Thymus (tissue), 11 donors: ENCODE data around the gene PRKAG3. TPM values are rescaled to one million over a fixed set of nuclear protein-coding genes. Genes with fewer than 3 reads are reported as not detected.

ENCODE experiments used
- DNase-seq, 9 donors: peaks; one replicate each; pipeline ENCODE4 v3.0.0-alpha.2; 2013; ENCODE audit warnings: low spot score in 9 of 9, low read depth in 6 of 9, missing footprints in 1 of 9
- H3K27ac ChIP-seq, 2 donors: one replicate each; pipeline ENCODE4 v1.5.1; 2013; ENCODE audit warnings: control low read depth in 1 of 2, low read depth in 1 of 2, low read length in 1 of 2, mild to moderate bottlenecking in 1 of 2, moderate library complexity in 1 of 2
- H3K27me3 ChIP-seq, 2 donors: one replicate each; pipeline ENCODE4 v1.5.1; 2013; ENCODE audit warnings: low read length in 1 of 2; ENCODE audit not compliant: control insufficient read depth in 2 of 2, insufficient read depth in 1 of 2
- H3K36me3 ChIP-seq, 2 donors: one replicate each; pipeline ENCODE4 v1.5.1; 2013; ENCODE audit warnings: low read length in 1 of 2, mild to moderate bottlenecking in 1 of 2, moderate library complexity in 1 of 2; ENCODE audit not compliant: control insufficient read depth in 2 of 2, insufficient read depth in 2 of 2
- H3K4me1 ChIP-seq, 2 donors: one replicate each; pipeline ENCODE4 v1.5.1; 2013; ENCODE audit warnings: low read length in 2 of 2; ENCODE audit not compliant: control insufficient read depth in 2 of 2, insufficient read depth in 2 of 2
- H3K4me3 ChIP-seq, 2 donors: one replicate each; pipeline ENCODE4 v1.5.1; 2013; ENCODE audit warnings: low read length in 2 of 2, control low read depth in 1 of 2, mild to moderate bottlenecking in 1 of 2
- H3K9me3 ChIP-seq, 2 donors: one replicate each; pipeline ENCODE4 v1.5.1; 2013; ENCODE audit warnings: low read length in 1 of 2, mild to moderate bottlenecking in 1 of 2; ENCODE audit not compliant: control insufficient read depth in 2 of 2, insufficient read depth in 1 of 2
- WGBS: extraction: QIAGEN DNeasy Blood & Tissue Kit; methylation state at CpG from one replicate; pipeline ENCODE4 v1.1.7; 2013; 5-methylcytosine and 5-hydroxymethylcytosine counted together
- polyA plus RNA-seq: library from polyadenylated mRNA; stranded (reverse); fragments of 200-250 nt; gene quantifications from one replicate; pipeline ENCODE4 v1.2.3, GENCODE V29; 2013
- total RNA-seq: library from RNA; stranded (reverse); fragments of 120-200 nt; gene quantifications from one replicate; pipeline ENCODE4 v1.2.4, GENCODE V29; 2013
- donor health status: healthy.

Gene PRKAG3
- total and polyA plus RNA-seq, 2 donors: 0.07 TPM; not detected in 1

GRCh38 chr2:218833023-218833609, 1.5 kb upstream of the PRKAG3 start:
- H3K9me3 ChIP-seq: no peaks in the 10 kb centered on the region
- no peak for DNase-seq
- WGBS: 89% methylated on average over 4 of the region's 4 CpGs
- no peaks in the 10 kb centered on the region for H3K36me3 ChIP-seq
- H3K4me1 ChIP-seq: no peaks in the 10 kb centered on the region
- H3K27me3 ChIP-seq: peaks cover 0 to 25% of the 10 kb centered on the region in 2 donors
- H3K27ac ChIP-seq: no peak overlapping the region
- H3K4me3 ChIP-seq: no peak overlapping the region

- no peak for DNase-seq
- Histone ChIP-seq H3K36me3 (no peaks in the 10 kb centered on the region), H3K9me3 (no peaks in the 10 kb centered on the region), H3K4me3 (no peak overlapping the region), H3K4me1 (no peaks in the 10 kb centered on the region), H3K27me3 (peaks cover 0 to 27% of the 10 kb centered on the region in 2 donors), H3K27ac (no peak overlapping the region)
- 87% methylated on average over 3 of the region's 3 CpGs for WGBS
Observed at GRCh38 chr2:218832520-218832919, 917 bp upstream of the PRKAG3 start.

- Histone ChIP-seq H3K27ac (no peak overlapping the region), H3K27me3 (peaks cover 0 to 26% of the 10 kb centered on the region in 2 donors)
- no peak for DNase-seq
Observed at GRCh38 chr2:218832081-218832480, 478 bp upstream of the PRKAG3 start.

GRCh38 chr2:218830526-218831306, 887 bp downstream of the PRKAG3 start:
- H3K4me3 ChIP-seq: no peak overlapping the region
- WGBS: 86% methylated on average over 3 of the region's 3 CpGs
- peaks cover 0 to 26% of the 10 kb centered on the region in 2 donors for H3K27me3 ChIP-seq
- no peaks in the 10 kb centered on the region for H3K36me3 ChIP-seq
- H3K27ac ChIP-seq: no peak overlapping the region
- no peak for DNase-seq
- no peaks in the 10 kb centered on the region for H3K9me3 ChIP-seq
- H3K4me1 ChIP-seq: no peaks in the 10 kb centered on the region

More at GRCh38 chr2:218832081-218832480, 478 bp upstream of the PRKAG3 start:
- Histone ChIP-seq H3K4me1 (no peaks in the 10 kb centered on the region), H3K9me3 (no peaks in the 10 kb centered on the region), H3K36me3 (no peaks in the 10 kb centered on the region), H3K4me3 (no peak overlapping the region)
- WGBS: 85% methylated on average over 3 of the region's 3 CpGs

- Histone ChIP-seq H3K27ac (no peak overlapping the region), H3K27me3 (peaks cover 0 to 26% of the 10 kb centered on the region in 2 donors), H3K9me3 (no peaks in the 10 kb centered on the region), H3K4me1 (no peaks in the 10 kb centered on the region), H3K36me3 (no peaks in the 10 kb centered on the region), H3K4me3 (no peak overlapping the region)
- DNase-seq: no peak
- WGBS: 90% methylated on average over 17 of the region's 17 CpGs
Observed at GRCh38 chr2:218829868-218830451, 1.6 kb downstream of the PRKAG3 start.

- DNase-seq: no peak
- H3K4me1 ChIP-seq: no peaks in the 10 kb centered on the region
- peaks cover 0 to 21% of the 10 kb centered on the region in 2 donors for H3K27me3 ChIP-seq
- no peaks in the 10 kb centered on the region for H3K36me3 ChIP-seq
- no peak overlapping the region for H3K27ac ChIP-seq
- H3K9me3 ChIP-seq: no peaks in the 10 kb centered on the region
- WGBS: 94% methylated on average over 4 of the region's 4 CpGs
- no peak overlapping the region for H3K4me3 ChIP-seq
Observed at GRCh38 chr2:218828477-218828778, 3.2 kb downstream of the PRKAG3 start.

GRCh38 chr2:218827701-218828476, 3.7 kb downstream of the PRKAG3 start:
- Histone ChIP-seq H3K4me1 (no peaks in the 10 kb centered on the region), H3K4me3 (no peak overlapping the region), H3K9me3 (no peaks in the 10 kb centered on the region), H3K27ac (no peak overlapping the region), H3K36me3 (no peaks in the 10 kb centered on the region), H3K27me3 (peaks cover 0 to 21% of the 10 kb centered on the region in 2 donors)
- WGBS: 78% methylated on average over 14 of the region's 14 CpGs
- no peak for DNase-seq

GRCh38 chr2:218826791-218827190, 4.8 kb downstream of the PRKAG3 start:
- no peak overlapping the region for H3K4me3 ChIP-seq
- DNase-seq: no peak
- WGBS: 96% methylated on average over 10 of the region's 10 CpGs
- no peaks in the 10 kb centered on the region for H3K4me1 ChIP-seq
- H3K27ac ChIP-seq: no peak overlapping the region
- peaks cover 0 to 14% of the 10 kb centered on the region in 2 donors for H3K27me3 ChIP-seq
- H3K36me3 ChIP-seq: no peaks in the 10 kb centered on the region
- no peaks in the 10 kb centered on the region for H3K9me3 ChIP-seq

- no peaks in the 10 kb centered on the region for H3K9me3 ChIP-seq
- H3K27me3 ChIP-seq: peaks cover 0 to 3% of the 10 kb centered on the region in 2 donors
- DNase-seq: no peak
- H3K27ac ChIP-seq: no peak overlapping the region
- H3K36me3 ChIP-seq: no peaks in the 10 kb centered on the region
- 97% methylated on average over 7 of the region's 7 CpGs for WGBS
- no peak overlapping the region for H3K4me3 ChIP-seq
- H3K4me1 ChIP-seq: no peaks in the 10 kb centered on the region
Observed at GRCh38 chr2:218824004-218824403, 7.6 kb downstream of the PRKAG3 start.
